ENCODE measurements around the gene ARL8B. TPM values are rescaled to one million over a fixed set of nuclear protein-coding genes. Genes with fewer than 3 reads are reported as not detected.
A peak's percentile ranks its signal among the peaks of the same experiment; 100 is the strongest.

Gene ARL8B
- total and polyA plus RNA-seq, 9 of the 15 experiments (the other 6 are each of a cell fraction or from before 2014, with no cell fraction given), result 28.5 to 99.4 (median 77.2) TPM

GRCh38 chr3:5195605-5196004 lies 73.5 kb downstream of the ARL8B start:
- ATAC-seq (no peak), DNase-seq (ENCODE audit: extremely low read depth in 1 of 4, low spot score in 3 of 4) (no peak), FAIRE-seq (no peak)
- Histone ChIP-seq H3K79me2 (ENCODE audit: control insufficient read depth, insufficient read depth, low read length) (peaks cover 41% of the 10 kb centered on the region), H3K36me3 (ENCODE audit: control insufficient read depth, insufficient read depth, low read length) (peaks cover 45% of the 10 kb centered on the region), H3K9me3 (replicated peaks; ENCODE audit: control insufficient read depth, insufficient read depth, low read depth, low read length) (no peaks in the 10 kb centered on the region), H3K4me2 (ENCODE audit: insufficient read depth, low read length) (no peak overlapping the region), H3K27ac (ENCODE audit: extremely low read depth, low read depth, low read length) (no peak overlapping the region), H3K27me3 (ENCODE audit: control insufficient read depth in 2 of 2, insufficient read depth in 2 of 2, low read length in 2 of 2) (no peaks in the 10 kb centered on the region), H4K20me1 (replicated peaks; ENCODE audit: control insufficient read depth, insufficient read depth, low read length) (0 out of 2 replicates have a peak, but pooled peaks cover 4% of the 10 kb centered on the region), H3K4me1 (replicated peaks in 1 of 2; ENCODE audit: control insufficient read depth in 2 of 2, insufficient read depth in 2 of 2, low read length in 2 of 2) (peaks cover 0 to 59% of the 10 kb centered on the region in 2 experiments; a peak in 4 of 5 replicates), H3K9me1 (ENCODE audit: control insufficient read depth, insufficient read depth, low read length) (no peaks in the 10 kb centered on the region), H2AFZ (ENCODE audit: low read depth, low read length) (no peak overlapping the region), H3K4me3 (no peak overlapping the region), H3K9ac (ENCODE audit: insufficient read depth in 1 of 2, low read depth in 2 of 2, low read length in 2 of 2) (no peak overlapping the region)
- POLR2A ChIA-PET, result interaction anchor here (1.0 to 4.3 kb wide), 3 partner anchors 9 to 216 kb away, joined by 3 to 33 read pairs (median 6); partner anchors contain the start of gene EDEM1
- no TSS peak for BruUV-seq (replicated peaks)
- WGBS (ENCODE audit: insufficient coverage, low coverage, missing lambda C conversion rate), result 63% methylated on average over 2 of the region's 2 CpGs
- CTCF ChIA-PET (ENCODE audit: low intra/inter-chr PET ratio), result no interaction called here
- in situ Hi-C loops (cut with MboI), result no loop called here
- intact Hi-C loops (cut with micrococcal nuclease), result loop anchor here (2.0 kb wide), 1 partner anchor 59 kb away; no protein-coding TSS in a partner anchor
- TF ChIP-seq WHSC1 (IDR thresholded peaks at IDR 0.05; ENCODE audit: low read length) (peak; percentile 86), ZNF174 (CRISPR knock-in tag; IDR thresholded peaks at IDR 0.05) (no peak), HDAC8 (tag; IDR thresholded peaks at IDR 0.05) (no peak), FOXP1 (CRISPR knock-in tag; IDR thresholded peaks at IDR 0.05) (no peak), ZBTB49 (CRISPR knock-in tag; IDR thresholded peaks at IDR 0.05; ENCODE audit: borderline replicate concordance) (no peak), ZNF449 (CRISPR knock-in tag; IDR thresholded peaks at IDR 0.05) (0 out of 2 replicates have a peak, but pooled peaks have one; percentile 27), TCF15 (CRISPR knock-in tag; IDR thresholded peaks at IDR 0.05) (no peak), BRD9 (IDR thresholded peaks at IDR 0.05; ENCODE audit: low read depth, partially characterized antibody) (no peak), CBX2 (IDR thresholded peaks at IDR 0.05; ENCODE audit: insufficient read depth, low read length, poor library complexity, severe bottlenecking) (no peak), ZNF830 (CRISPR knock-in tag; IDR thresholded peaks at IDR 0.05) (0 out of 2 replicates have a peak, but pooled peaks have one; percentile 9), SETDB1 (IDR thresholded peaks at IDR 0.05; ENCODE audit: low read length) (no peak), ZNF699 (CRISPR knock-in tag; IDR thresholded peaks at IDR 0.05; ENCODE audit: insufficient replicate concordance) (no peak), DMBX1 (CRISPR knock-in tag; IDR thresholded peaks at IDR 0.05; ENCODE audit: borderline replicate concordance) (peak; percentile 81), KDM4B (IDR thresholded peaks at IDR 0.05; ENCODE audit: borderline replicate concordance in 2 of 2, low read depth in 1 of 2) (no peak), HMG20A (CRISPR knock-in tag; conservative IDR thresholded peaks at IDR 0.05) (no peak)
- TF ChIP-seq, protein P1, sequence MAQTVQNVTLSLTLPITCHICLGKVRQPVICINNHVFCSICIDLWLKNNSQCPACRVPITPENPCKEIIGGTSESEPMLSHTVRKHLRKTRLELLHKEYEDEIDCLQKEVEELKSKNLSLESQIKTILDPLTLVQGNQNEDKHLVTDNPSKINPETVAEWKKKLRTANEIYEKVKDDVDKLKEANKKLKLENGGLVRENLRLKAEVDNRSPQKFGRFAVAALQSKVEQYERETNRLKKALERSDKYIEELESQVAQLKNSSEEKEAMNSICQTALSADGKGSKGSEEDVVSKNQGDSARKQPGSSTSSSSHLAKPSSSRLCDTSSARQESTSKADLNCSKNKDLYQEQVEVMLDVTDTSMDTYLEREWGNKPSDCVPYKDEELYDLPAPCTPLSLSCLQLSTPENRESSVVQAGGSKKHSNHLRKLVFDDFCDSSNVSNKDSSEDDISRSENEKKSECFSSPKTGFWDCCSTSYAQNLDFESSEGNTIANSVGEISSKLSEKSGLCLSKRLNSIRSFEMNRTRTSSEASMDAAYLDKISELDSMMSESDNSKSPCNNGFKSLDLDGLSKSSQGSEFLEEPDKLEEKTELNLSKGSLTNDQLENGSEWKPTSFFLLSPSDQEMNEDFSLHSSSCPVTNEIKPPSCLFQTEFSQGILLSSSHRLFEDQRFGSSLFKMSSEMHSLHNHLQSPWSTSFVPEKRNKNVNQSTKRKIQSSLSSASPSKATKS (CRISPR knock-in tag; IDR thresholded peaks at IDR 0.05), result no peak

All from K562 (cell line).